MM.1S (cell line): ENCODE data around the gene NSF.
"Not testable (repeated sequence)": the region's sequence is repeated elsewhere in the genome, so short reads cannot be mapped to it uniquely, and the experiment has no call there.

Experiments used
- EZH2phosphoT487 ChIP-seq: fragments of 300-600 bp; sonication (generic); IDR thresholded peaks from 2 replicates; pipeline ENCODE4 v1.6.1; 2018; ENCODE audit warnings: antibody characterized with exemption, low read length
- TF ChIP-seq, protein P1 (sequence below): fragments of 300-600 bp; sonication (generic); IDR thresholded peaks from 2 replicates; pipeline ENCODE4 v1.5.1; 2016; ENCODE audit warnings: antibody characterized with exemption, low read length, mixed read lengths

DNA sequence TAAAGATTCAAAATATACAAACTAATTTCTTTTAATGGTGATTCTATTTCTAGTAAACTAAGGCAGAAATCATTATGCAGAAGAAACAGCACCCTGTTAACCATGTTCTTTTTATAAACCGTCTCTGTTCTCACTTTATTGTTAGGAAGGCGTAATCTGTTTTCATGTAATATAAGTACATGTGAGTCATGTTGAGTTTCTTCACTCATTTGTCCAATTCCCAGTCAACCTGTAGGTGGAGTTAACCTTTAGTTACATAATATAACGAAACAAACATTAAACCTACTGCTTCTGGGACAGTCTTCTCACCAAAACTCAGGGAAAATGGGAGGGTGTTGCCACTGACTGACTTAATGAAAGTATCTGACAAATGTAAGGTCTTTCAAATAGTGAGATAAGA is 101.7 kb downstream of the NSF start:
- TF ChIP-seq, protein P1, sequence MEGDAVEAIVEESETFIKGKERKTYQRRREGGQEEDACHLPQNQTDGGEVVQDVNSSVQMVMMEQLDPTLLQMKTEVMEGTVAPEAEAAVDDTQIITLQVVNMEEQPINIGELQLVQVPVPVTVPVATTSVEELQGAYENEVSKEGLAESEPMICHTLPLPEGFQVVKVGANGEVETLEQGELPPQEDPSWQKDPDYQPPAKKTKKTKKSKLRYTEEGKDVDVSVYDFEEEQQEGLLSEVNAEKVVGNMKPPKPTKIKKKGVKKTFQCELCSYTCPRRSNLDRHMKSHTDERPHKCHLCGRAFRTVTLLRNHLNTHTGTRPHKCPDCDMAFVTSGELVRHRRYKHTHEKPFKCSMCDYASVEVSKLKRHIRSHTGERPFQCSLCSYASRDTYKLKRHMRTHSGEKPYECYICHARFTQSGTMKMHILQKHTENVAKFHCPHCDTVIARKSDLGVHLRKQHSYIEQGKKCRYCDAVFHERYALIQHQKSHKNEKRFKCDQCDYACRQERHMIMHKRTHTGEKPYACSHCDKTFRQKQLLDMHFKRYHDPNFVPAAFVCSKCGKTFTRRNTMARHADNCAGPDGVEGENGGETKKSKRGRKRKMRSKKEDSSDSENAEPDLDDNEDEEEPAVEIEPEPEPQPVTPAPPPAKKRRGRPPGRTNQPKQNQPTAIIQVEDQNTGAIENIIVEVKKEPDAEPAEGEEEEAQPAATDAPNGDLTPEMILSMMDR = not testable (repeated sequence)
- not testable (repeated sequence) for TF ChIP-seq EZH2phosphoT487
